ENCODE measurements around the gene CEP78.

CEP78 gene

GRCh38 chr9:78320875-78321496, 85.1 kb downstream of the CEP78 start:
- H3K4me1 Mint-ChIP-seq (ENCODE audit: low read depth), result peaks cover 7% of the 10 kb centered on the region
- H3K4me3 Mint-ChIP-seq, result no peak overlapping the region
- no peaks in the 10 kb centered on the region for H3K9me3 Mint-ChIP-seq (ENCODE audit: low read depth)
- peaks cover 49% of the 10 kb centered on the region for H3K36me3 Mint-ChIP-seq
- H3K27ac Mint-ChIP-seq, result no peak overlapping the region
- H3K27me3 Mint-ChIP-seq, result no peaks in the 10 kb centered on the region

- Mint-ChIP-seq H3K4me1 (ENCODE audit: low read depth) (peaks cover 7% of the 10 kb centered on the region), H3K36me3 (peaks cover 51% of the 10 kb centered on the region), H3K9me3 (ENCODE audit: low read depth) (no peaks in the 10 kb centered on the region), H3K27me3 (no peaks in the 10 kb centered on the region), H3K4me3 (no peak overlapping the region), H3K27ac (no peak overlapping the region)
Measured at GRCh38 chr9:78321505-78321904, 85.6 kb downstream of the CEP78 start.

- Mint-ChIP-seq H3K27me3 (no peaks in the 10 kb centered on the region), H3K4me3 (no peak overlapping the region), H3K4me1 (ENCODE audit: low read depth) (peaks cover 7% of the 10 kb centered on the region), H3K36me3 (peaks cover 39% of the 10 kb centered on the region), H3K27ac (no peak overlapping the region), H3K9me3 (ENCODE audit: low read depth) (no peaks in the 10 kb centered on the region)
Measured at GRCh38 chr9:78324068-78324650, 88.3 kb downstream of the CEP78 start.

GRCh38 chr9:78324682-78325081, 88.8 kb downstream of the CEP78 start:
- Mint-ChIP-seq H3K36me3 (peaks cover 37% of the 10 kb centered on the region), H3K9me3 (ENCODE audit: low read depth) (no peaks in the 10 kb centered on the region), H3K27me3 (no peaks in the 10 kb centered on the region), H3K27ac (no peak overlapping the region), H3K4me3 (no peak overlapping the region), H3K4me1 (ENCODE audit: low read depth) (peaks cover 7% of the 10 kb centered on the region)

- no peaks in the 10 kb centered on the region for H3K9me3 Mint-ChIP-seq (ENCODE audit: low read depth)
- peaks cover 7% of the 10 kb centered on the region for H3K4me1 Mint-ChIP-seq (ENCODE audit: low read depth)
- no peak overlapping the region for H3K27ac Mint-ChIP-seq
- no peak overlapping the region for H3K4me3 Mint-ChIP-seq
- peaks cover 35% of the 10 kb centered on the region for H3K36me3 Mint-ChIP-seq
- no peaks in the 10 kb centered on the region for H3K27me3 Mint-ChIP-seq
Measured at GRCh38 chr9:78325343-78325742, 89.5 kb downstream of the CEP78 start.

GRCh38 chr9:78325846-78326360, 90.0 kb downstream of the CEP78 start:
- Mint-ChIP-seq H3K27me3 (no peaks in the 10 kb centered on the region), H3K4me1 (ENCODE audit: low read depth) (peaks cover 7% of the 10 kb centered on the region), H3K4me3 (no peak overlapping the region), H3K27ac (no peak overlapping the region), H3K36me3 (peaks cover 38% of the 10 kb centered on the region), H3K9me3 (ENCODE audit: low read depth) (no peaks in the 10 kb centered on the region)

GRCh38 chr9:78326564-78326963, 90.7 kb downstream of the CEP78 start:
- Mint-ChIP-seq H3K4me1 (ENCODE audit: low read depth) (peaks cover 7% of the 10 kb centered on the region), H3K36me3 (peaks cover 42% of the 10 kb centered on the region), H3K27me3 (no peaks in the 10 kb centered on the region), H3K27ac (no peak overlapping the region), H3K4me3 (no peak overlapping the region), H3K9me3 (ENCODE audit: low read depth) (no peaks in the 10 kb centered on the region)
